GM23248 (cell line): ENCODE measurements around the gene CPSF4L. TPM values are rescaled to one million over a fixed set of nuclear protein-coding genes. Genes with fewer than 3 reads are reported as not detected.

Source experiments
- DNase-seq: peaks from one replicate; pipeline ENCODE4 v3.0.0-alpha.2; 2015
- H2AFZ ChIP-seq: fragments of 200-600 bp; sonication (generic); 2 replicates; pipeline ENCODE4 v1.6.1; 2016; ENCODE audit warnings: antibody characterized with exemption
- H3F3A ChIP-seq: fragments of 200-600 bp; sonication (generic); 2 replicates; pipeline ENCODE4 v1.6.1; 2016; ENCODE audit warnings: mild to moderate bottlenecking, antibody characterized with exemption, mixed run types; ENCODE audit not compliant: insufficient read depth
- H3K27ac ChIP-seq: fragments of 200-600 bp; sonication (generic); 2 replicates; pipeline ENCODE4 v1.5.1; 2016; ENCODE audit warnings: mild to moderate bottlenecking
- H3K27me3 ChIP-seq: fragments of 200-600 bp; sonication (generic); replicated peaks from 2 replicates; pipeline ENCODE4 v1.6.1; 2016; ENCODE audit warnings: mild to moderate bottlenecking; ENCODE audit not compliant: insufficient read depth
- H3K36me3 ChIP-seq: fragments of 200-600 bp; sonication (generic); 2 replicates; pipeline ENCODE4 v1.6.1; 2016; ENCODE audit warnings: low read depth, mild to moderate bottlenecking
- H3K4me1 ChIP-seq: fragments of 200-600 bp; sonication (generic); 2 replicates; pipeline ENCODE4 v1.6.1; 2016; ENCODE audit warnings: mild to moderate bottlenecking; ENCODE audit not compliant: insufficient read depth
- H3K4me2 ChIP-seq: fragments of 200-600 bp; sonication (generic); one replicate; pipeline ENCODE4 v1.6.1; 2016; ENCODE audit warnings: mild to moderate bottlenecking; ENCODE audit not compliant: unreplicated experiment
- H3K4me3 ChIP-seq: fragments of 200-600 bp; sonication (generic); 2 replicates; pipeline ENCODE4 v1.5.1; 2016; ENCODE audit warnings: mild to moderate bottlenecking
- H3K79me2 ChIP-seq: fragments of 200-600 bp; sonication (generic); 2 replicates; pipeline ENCODE4 v1.6.1; 2016; ENCODE audit warnings: mild to moderate bottlenecking; ENCODE audit not compliant: insufficient read depth
- H3K9ac ChIP-seq: fragments of 200-600 bp; sonication (generic); 2 replicates; pipeline ENCODE4 v1.6.1; 2016; ENCODE audit warnings: mild to moderate bottlenecking
- H3K9me2 ChIP-seq: fragments of 200-600 bp; sonication (generic); 2 replicates; pipeline ENCODE4 v1.6.1; 2016; ENCODE audit warnings: mixed run types, mild to moderate bottlenecking, moderate library complexity; ENCODE audit not compliant: insufficient read depth
- H3K9me3 ChIP-seq: fragments of 200-600 bp; sonication (generic); one replicate; pipeline ENCODE4 v1.6.1; 2017; ENCODE audit warnings: low read depth
- H4K20me1 ChIP-seq: fragments of 200-600 bp; sonication (generic); 2 replicates; pipeline ENCODE4 v1.6.0; 2016; ENCODE audit not compliant: insufficient read depth
- EZH2 ChIP-seq: fragments of 200-600 bp; sonication (generic); IDR thresholded peaks from 2 replicates; pipeline ENCODE4 v1.6.1; 2018; ENCODE audit warnings: antibody characterized with exemption, mild to moderate bottlenecking; ENCODE audit not compliant: insufficient read depth, poor library complexity, severe bottlenecking
- EZH2phosphoT487 ChIP-seq: fragments of 200-600 bp; sonication (generic); IDR thresholded peaks from 2 replicates; pipeline ENCODE4 v1.6.1; 2018; ENCODE audit warnings: antibody characterized with exemption, moderate library complexity, mild to moderate bottlenecking, low read depth; ENCODE audit not compliant: insufficient read depth
- WGBS, 2 experiments: methylation state at CpG; one replicate each; pipeline ENCODE4 v1.1.6; 2015 to 2017; ENCODE audit warnings: low lambda C conversion rate in 2 of 2, low coverage in 1 of 2; ENCODE audit errors: missing lambda C conversion rate in 2 of 2; 5-methylcytosine and 5-hydroxymethylcytosine counted together
- in situ Hi-C: fragments of 300-500 bp; cut with MboI; formaldehyde crosslinking; loops from 2 replicates; pipeline ENCODE4 v1.15.0; 2020
- polyA plus RNA-seq: library from polyadenylated mRNA; unstranded; fragments of >200 nt; fragmentation: Nextera tagmentation; extraction: Ambion mirVana; gene quantifications from 2 replicates; pipeline ENCODE4 v1.2.1, GENCODE V29; 2016
- total RNA-seq: library from RNA; depleted of rRNA; stranded (reverse); fragments of >200 nt; shearing (Covaris generic); gene quantifications from 2 replicates; pipeline ENCODE4 v1.2.3, GENCODE V29; 2014

Gene CPSF4L
- total and polyA plus RNA-seq, 2 experiments from 2014 or later, result not detected

GRCh38 chr17:73240561-73240960 is 21.1 kb downstream of the CPSF4L start:
- no peaks in the 10 kb centered on the region for H3F3A ChIP-seq
- no peaks in the 10 kb centered on the region for H3K9me3 ChIP-seq
- DNase-seq, result no peak
- H3K4me3 ChIP-seq, result no peak overlapping the region
- no peaks in the 10 kb centered on the region for H3K4me1 ChIP-seq
- H4K20me1 ChIP-seq, result no peaks in the 10 kb centered on the region
- TF ChIP-seq EZH2 (no peak), EZH2phosphoT487 (no peak)
- H3K9ac ChIP-seq, result no peak overlapping the region
- WGBS, 2 experiments, result 34 to 43% methylated on average over 2 of the region's 2 CpGs
- no peak overlapping the region for H3K27ac ChIP-seq
- H3K36me3 ChIP-seq, result peaks cover 5% of the 10 kb centered on the region
- H2AFZ ChIP-seq, result no peak overlapping the region
- no peaks in the 10 kb centered on the region for H3K9me2 ChIP-seq
- H3K4me2 ChIP-seq, result no peak overlapping the region
- H3K79me2 ChIP-seq, result peaks cover 21% of the 10 kb centered on the region
- in situ Hi-C loops, result no loop called here
- H3K27me3 ChIP-seq, result no peaks in the 10 kb centered on the region

GRCh38 chr17:73237714-73238113 is 24.0 kb downstream of the CPSF4L start:
- H3K36me3 ChIP-seq, result peaks cover 5% of the 10 kb centered on the region; the same call in 1 of the 2 replicates
- 85 to 86% methylated on average over 6 of the region's 6 CpGs for WGBS, 2 experiments
- H3K9me3 ChIP-seq, result no peaks in the 10 kb centered on the region
- H2AFZ ChIP-seq, result no peak overlapping the region
- H3K27me3 ChIP-seq, result no peaks in the 10 kb centered on the region
- no peak overlapping the region for H3K4me2 ChIP-seq
- no peaks in the 10 kb centered on the region for H3F3A ChIP-seq
- H4K20me1 ChIP-seq, result no peaks in the 10 kb centered on the region
- H3K4me1 ChIP-seq, result no peaks in the 10 kb centered on the region
- H3K9me2 ChIP-seq, result no peaks in the 10 kb centered on the region
- in situ Hi-C loops, result no loop called here
- DNase-seq, result no peak
- no peak overlapping the region for H3K9ac ChIP-seq
- H3K27ac ChIP-seq, result no peak overlapping the region
- TF ChIP-seq EZH2phosphoT487, result no peak
- no peak for TF ChIP-seq EZH2
- peaks cover 40% of the 10 kb centered on the region for H3K79me2 ChIP-seq
- no peak overlapping the region for H3K4me3 ChIP-seq

GRCh38 chr17:73234736-73235135 is 26.9 kb downstream of the CPSF4L start:
- no peak for TF ChIP-seq EZH2
- TF ChIP-seq EZH2phosphoT487, result no peak
- peaks cover 5% of the 10 kb centered on the region; the same call in 1 of the 2 replicates for H3K36me3 ChIP-seq
- H3K27ac ChIP-seq, result no peak overlapping the region
- no peaks in the 10 kb centered on the region for H3K9me2 ChIP-seq
- no peaks in the 10 kb centered on the region for H3K9me3 ChIP-seq
- H2AFZ ChIP-seq, result no peak overlapping the region
- H3K79me2 ChIP-seq, result peaks cover 66% of the 10 kb centered on the region
- DNase-seq, result no peak
- WGBS, 2 experiments, result 93 to 96% methylated on average over 10 of the region's 10 CpGs
- H3F3A ChIP-seq, result peaks cover 4% of the 10 kb centered on the region; the same call in 1 of the 2 replicates
- no peaks in the 10 kb centered on the region for H4K20me1 ChIP-seq
- no peaks in the 10 kb centered on the region for H3K27me3 ChIP-seq
- H3K4me3 ChIP-seq, result no peak overlapping the region
- no peak overlapping the region for H3K9ac ChIP-seq
- H3K4me1 ChIP-seq, result peaks cover 7% of the 10 kb centered on the region; the same call in 1 of the 2 replicates
- no peak overlapping the region for H3K4me2 ChIP-seq
- in situ Hi-C loops, result no loop called here

- H3K4me3 ChIP-seq, result peak overlapping the region; percentile 89
- TF ChIP-seq EZH2, result no peak
- no peak for TF ChIP-seq EZH2phosphoT487
- in situ Hi-C loops, result no loop called here
- H3K27ac ChIP-seq, result peak overlapping the region; percentile 31
- peaks cover 23% of the 10 kb centered on the region for H3F3A ChIP-seq
- H2AFZ ChIP-seq, result peak overlapping the region; percentile 95
- DNase-seq, result peak; percentile 67
- WGBS, 2 experiments, result 2% methylated on average over 41 to 46 of the region's 48 CpGs
- H3K9me2 ChIP-seq, result no peaks in the 10 kb centered on the region
- H3K9me3 ChIP-seq, result no peaks in the 10 kb centered on the region
- H3K27me3 ChIP-seq, result no peaks in the 10 kb centered on the region
- H3K4me2 ChIP-seq, result peak overlapping the region; percentile 77
- H3K79me2 ChIP-seq, result peaks cover 69% of the 10 kb centered on the region
- peak overlapping the region; percentile 86 for H3K9ac ChIP-seq
- H3K36me3 ChIP-seq, result peaks cover 5% of the 10 kb centered on the region; the same call in 1 of the 2 replicates
- H4K20me1 ChIP-seq, result no peaks in the 10 kb centered on the region
- H3K4me1 ChIP-seq, result peaks cover 25% of the 10 kb centered on the region
Observed at GRCh38 chr17:73232587-73233373, 28.9 kb downstream of the CPSF4L start.
